WI38 (cell line): ENCODE measurements around the gene FSIP1.

Source experiments
- H3K4me3 ChIP-seq: 2 replicates; pipeline ENCODE4 v1.5.1; 2011; ENCODE audit warnings: low read depth, mild to moderate bottlenecking, control low read depth, low read length
- CTCF ChIP-seq: IDR thresholded peaks from 2 replicates; pipeline ENCODE4 v1.5.1; 2012; ENCODE audit warnings: low read depth, mild to moderate bottlenecking, control low read depth, low read length

The FSIP1 gene

GRCh38 chr15:39643727-39644126, 138.9 kb downstream of the FSIP1 start:
- H3K4me3 ChIP-seq = no peak overlapping the region
- no peak for TF ChIP-seq CTCF

GRCh38 chr15:39642011-39642640, 140.5 kb downstream of the FSIP1 start:
- no peak for TF ChIP-seq CTCF
- no peak overlapping the region for H3K4me3 ChIP-seq

- no peak for TF ChIP-seq CTCF
- H3K4me3 ChIP-seq = no peak overlapping the region
Measured at GRCh38 chr15:39641191-39641889, 141.3 kb downstream of the FSIP1 start.

GRCh38 chr15:39640665-39641064, 142.0 kb downstream of the FSIP1 start:
- TF ChIP-seq CTCF = no peak
- H3K4me3 ChIP-seq = no peak overlapping the region

- TF ChIP-seq CTCF = no peak
- no peak overlapping the region for H3K4me3 ChIP-seq
Measured at GRCh38 chr15:39639037-39639436, 143.6 kb downstream of the FSIP1 start.

- TF ChIP-seq CTCF = no peak
- H3K4me3 ChIP-seq = no peak overlapping the region
Measured at GRCh38 chr15:39638041-39638440, 144.6 kb downstream of the FSIP1 start.

- no peak for TF ChIP-seq CTCF
- H3K4me3 ChIP-seq = no peak overlapping the region
Measured at GRCh38 chr15:39631357-39631756, 151.3 kb downstream of the FSIP1 start.
